Activated CD8-positive, alpha-beta memory T cell treated with anti-CD3 and anti-CD28 coated beads, Interleukin-2, amount 50 U/mL, for 1 hour (primary cell): ENCODE measurements around the gene MYO3B.

Experiments
- DNase-seq: peaks from one replicate; pipeline ENCODE4 v3.0.0-alpha.2; 2020; ENCODE audit errors: extremely low read depth

MYO3B gene

DNA sequence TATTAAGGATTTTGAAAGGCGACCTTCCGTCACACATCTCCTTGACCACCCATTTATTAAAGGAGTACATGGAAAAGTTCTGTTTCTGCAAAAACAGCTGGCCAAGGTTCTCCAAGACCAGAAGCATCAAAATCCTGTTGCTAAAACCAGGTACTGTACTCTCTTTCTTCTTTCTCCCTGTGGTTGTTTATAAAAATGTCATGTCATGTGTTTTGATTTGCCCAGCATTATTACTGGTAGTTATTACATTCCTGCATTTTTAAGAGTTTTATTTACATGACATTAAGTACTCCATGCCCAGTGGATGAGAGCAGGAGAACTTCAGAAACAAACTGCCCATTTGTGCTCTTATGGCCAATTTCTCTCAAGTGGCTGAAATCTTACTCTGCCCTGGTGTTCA lies 191.3 kb downstream of the MYO3B start:
- DNase-seq = no peak

- DNase-seq = no peak
Observed at GRCh38 chr2:170369894-170370293, 191.9 kb downstream of the MYO3B start.

DNA sequence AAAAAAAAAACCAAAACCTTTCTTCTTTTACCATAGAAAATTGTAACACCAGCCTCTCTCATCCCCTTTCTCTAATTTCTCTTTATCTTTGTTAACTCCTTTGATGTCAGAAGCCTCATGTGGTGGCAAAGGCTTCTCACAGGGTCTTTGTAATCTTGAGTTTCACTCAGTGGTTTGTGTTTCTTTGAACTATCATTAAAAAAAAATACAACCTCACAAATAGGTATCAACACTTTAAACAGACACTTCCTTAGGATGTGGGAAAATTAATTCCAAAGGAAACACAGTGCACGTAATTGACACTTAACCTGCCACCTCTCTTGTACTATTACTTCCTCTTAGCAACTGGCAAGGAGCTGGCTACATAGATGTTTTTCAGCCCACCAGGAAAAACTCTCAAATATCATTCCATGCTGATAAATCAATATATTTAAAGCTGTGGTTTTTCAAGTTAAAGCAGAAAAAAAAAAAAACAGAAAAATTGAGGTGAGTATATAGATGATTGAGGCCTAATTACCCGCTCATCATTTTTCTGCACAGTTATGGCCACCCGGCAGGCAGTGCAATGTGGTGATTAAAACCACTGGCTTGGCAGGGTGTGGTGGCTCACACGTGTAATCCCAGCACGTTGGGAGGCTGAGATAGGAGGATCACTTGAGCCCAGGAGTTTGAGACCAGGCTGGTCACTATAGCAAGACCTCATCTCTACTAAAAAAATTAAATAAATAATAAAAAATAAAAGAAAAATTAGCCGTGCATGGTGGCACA lies 193.5 kb downstream of the MYO3B start:
- no peak for DNase-seq

DNA sequence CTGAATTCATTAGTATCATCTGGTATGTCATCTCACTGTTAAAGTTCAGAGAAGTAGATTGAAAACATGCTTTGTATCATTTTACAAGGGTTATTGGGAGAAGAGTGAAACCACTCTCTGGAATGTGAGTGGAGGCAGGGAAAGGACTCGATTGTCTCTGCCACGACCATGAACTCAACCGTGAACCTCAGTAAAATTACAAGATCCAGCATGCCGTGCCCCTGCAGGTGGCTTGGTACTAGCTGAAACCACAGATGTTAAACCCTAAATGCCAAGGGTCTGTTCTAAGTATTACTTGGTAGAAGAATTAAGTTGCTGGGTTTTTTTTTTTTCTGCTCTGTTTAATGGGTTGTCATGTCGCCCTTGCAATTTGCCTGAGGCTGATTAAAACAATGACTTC lies 197.2 kb downstream of the MYO3B start:
- DNase-seq = no peak

DNA sequence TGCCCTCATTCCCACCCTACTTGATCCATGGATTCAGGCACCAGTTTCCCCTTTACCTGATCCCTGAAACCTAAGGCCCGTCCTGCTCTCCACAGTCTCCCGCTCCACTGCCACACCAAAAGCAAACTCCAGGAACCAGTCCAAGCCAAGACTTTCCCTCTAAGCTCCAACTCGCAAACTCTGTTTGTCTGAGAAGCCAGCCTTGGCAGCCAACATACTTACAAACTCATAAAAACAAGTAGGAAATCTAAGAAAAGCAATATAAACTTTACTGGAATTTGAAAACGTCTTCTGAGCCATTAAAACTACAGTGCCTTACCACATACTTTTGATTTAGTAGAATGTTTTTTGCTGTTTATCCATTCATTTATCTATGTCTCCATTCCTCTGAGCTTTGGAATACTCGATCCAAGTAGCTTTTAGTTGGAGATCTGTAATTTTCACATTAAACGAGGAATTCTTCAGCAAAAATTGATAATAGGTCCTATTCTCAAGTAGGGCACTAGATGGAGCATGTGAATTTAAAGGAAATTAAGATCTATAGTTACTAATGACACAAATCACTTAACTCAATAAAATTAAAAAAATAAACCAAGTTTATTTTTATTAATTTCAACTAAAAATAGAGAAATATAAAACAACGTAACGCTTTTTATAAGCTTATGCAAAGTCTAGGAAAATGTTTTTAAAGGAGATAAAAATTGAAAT lies 199.7 kb downstream of the MYO3B start:
- no peak for DNase-seq

- no peak for DNase-seq
Observed at GRCh38 chr2:170380267-170380666, 202.3 kb downstream of the MYO3B start.

DNA sequence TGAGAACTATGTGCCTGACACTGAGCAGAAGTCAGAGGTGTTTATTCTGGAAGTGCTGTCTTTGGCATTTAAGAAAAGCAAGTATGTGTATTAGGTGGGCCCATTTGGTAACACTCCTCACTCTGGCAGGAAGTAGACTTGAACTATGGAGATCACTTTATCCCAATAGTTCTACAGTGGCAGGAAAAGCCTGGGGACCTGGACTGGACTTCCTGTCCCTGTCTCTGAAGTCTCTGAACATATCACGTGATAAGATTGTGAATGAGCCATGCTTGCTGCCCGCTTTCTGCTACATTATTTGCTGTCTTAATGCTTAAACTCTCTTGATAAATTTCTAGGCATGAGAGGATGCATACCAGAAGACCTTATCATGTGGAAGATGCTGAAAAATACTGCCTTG lies 203.7 kb downstream of the MYO3B start:
- no peak for DNase-seq

DNA sequence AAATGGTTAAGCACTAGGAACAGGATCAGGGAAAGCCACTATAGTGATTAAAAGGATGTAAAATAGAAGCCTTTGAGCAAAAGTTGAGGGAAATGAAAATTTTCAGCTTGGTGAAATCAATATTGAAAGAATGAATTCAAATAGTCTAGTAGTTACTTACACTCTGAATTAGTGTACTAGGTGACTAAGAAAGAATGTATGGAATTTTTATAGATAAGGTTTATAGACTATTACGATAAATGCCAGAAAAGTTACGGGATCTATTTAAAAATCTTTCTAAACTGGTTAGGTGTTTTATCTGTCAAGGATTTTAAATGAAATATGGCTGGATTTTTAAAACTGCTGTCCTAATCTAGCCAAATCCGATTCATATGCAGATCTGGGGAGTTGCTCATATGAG lies 208.6 kb downstream of the MYO3B start:
- DNase-seq = no peak

DNA sequence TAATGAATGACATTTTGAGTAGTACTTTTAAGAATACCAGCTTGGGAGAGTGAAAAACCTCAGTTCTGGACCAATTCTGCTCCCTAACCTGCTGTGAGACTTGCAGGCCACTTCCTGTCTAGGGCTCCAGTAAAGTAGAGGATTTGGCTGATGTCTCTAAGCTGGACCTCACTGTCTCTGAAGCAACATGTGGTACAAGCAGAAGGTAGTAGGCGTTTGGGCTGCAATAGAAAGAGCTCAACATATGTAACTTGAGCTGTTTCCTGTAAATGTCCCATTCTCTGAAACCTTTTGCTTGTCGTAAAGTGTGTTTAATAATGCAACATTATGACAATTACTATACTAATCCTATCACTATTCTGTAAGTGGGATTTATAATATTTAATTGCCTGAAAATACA lies 213.1 kb downstream of the MYO3B start:
- no peak for DNase-seq

GRCh38 chr2:170391697-170392096 lies 213.8 kb downstream of the MYO3B start:
- no peak for DNase-seq

GRCh38 chr2:170393861-170394498 lies 216.0 kb downstream of the MYO3B start:
- DNase-seq = no peak

DNA sequence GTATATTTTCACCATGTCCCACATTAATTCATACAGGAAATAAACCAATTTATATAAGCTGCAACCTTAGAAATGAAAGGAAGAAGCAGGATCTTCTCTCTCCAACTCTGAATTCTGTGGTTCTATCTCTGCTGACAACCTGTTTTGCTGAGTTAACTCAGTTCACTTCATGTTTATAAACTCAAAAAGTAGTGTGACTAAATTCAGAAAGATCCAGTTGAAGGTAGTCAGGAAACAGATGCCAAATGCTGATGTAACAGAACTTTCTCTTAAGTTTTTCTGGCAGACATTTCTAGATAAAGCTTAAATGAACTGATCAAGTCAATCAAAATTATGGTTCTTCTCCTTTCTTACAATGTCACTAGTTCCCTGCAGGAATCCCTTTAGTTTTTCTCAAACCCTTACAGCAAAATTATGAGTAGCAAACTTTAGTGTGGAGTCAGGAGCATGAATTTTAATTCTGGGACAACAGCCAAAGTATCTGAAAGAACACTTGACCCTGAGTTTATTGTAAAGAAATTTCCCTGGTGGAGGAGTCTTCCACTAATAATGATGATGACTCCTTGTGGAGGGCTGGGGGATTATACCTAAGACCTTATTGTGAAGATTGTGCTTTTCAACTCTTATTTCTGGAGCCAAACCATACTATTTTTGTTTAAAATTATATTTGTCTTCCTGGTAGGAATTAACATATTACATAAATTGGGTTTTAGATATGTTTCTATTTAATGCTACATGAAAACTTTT lies 216.9 kb downstream of the MYO3B start:
- no peak for DNase-seq

GRCh38 chr2:170396799-170397459 lies 219.0 kb downstream of the MYO3B start:
- DNase-seq = no peak

DNA sequence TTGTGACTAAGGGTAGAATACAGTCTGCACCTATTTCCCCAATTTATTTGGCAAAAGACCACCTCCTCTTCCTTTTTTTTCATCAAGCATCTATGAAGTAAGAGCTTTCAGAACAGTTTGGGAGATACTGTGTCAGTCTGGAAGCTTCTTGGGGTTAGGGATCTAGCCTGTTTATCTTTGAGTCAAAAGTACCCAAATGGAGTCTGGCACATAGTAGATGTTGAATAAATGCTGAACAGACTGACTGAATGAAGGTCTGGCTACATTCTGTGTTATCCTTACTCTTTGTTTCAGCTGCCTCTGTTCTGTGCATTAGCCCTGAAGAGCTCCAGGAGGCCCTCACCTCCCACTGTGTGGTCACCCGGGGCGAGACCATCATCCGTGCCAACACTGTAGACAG lies 223.2 kb downstream of the MYO3B start:
- no peak for DNase-seq

DNA sequence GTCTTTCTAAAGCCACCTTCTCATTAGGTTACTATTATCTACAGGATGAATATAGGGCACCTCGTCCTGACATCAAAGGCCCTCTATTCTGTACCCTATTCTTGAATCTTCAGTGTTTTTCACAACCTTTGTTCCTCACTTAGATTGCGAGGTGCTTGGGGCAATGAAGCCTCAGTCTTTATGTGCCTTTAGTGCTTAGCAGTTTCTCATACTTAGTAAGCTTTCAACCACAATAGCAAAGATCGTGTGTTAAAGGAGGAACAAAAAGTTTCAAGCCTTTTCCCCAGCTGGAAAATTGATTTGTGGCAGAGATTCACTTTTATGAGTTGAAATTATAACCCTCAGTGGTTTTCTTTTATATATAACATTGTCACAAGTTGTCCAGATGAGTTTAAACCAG lies 226.9 kb downstream of the MYO3B start:
- DNase-seq = no peak

DNA sequence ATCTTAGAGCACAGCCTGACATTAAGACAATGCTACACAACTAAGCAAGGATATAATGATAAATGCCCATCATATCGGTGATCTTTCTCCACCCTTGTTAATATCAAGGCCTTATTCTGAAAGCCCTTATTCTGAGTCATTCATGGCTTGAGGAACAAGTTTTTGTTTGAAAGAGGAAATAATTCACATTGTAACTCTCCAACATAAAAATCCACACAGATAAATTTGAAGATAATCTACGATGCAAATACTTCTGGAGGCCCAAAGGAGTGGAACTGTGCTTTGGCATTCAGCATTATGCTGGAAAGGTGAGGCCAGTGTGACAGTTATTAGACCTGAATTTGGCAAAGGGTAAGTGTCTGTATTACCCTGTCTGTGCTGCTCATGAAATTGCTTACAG lies 227.4 kb downstream of the MYO3B start:
- DNase-seq = no peak

- no peak for DNase-seq
Observed at GRCh38 chr2:170408461-170409163, 230.7 kb downstream of the MYO3B start.

DNA sequence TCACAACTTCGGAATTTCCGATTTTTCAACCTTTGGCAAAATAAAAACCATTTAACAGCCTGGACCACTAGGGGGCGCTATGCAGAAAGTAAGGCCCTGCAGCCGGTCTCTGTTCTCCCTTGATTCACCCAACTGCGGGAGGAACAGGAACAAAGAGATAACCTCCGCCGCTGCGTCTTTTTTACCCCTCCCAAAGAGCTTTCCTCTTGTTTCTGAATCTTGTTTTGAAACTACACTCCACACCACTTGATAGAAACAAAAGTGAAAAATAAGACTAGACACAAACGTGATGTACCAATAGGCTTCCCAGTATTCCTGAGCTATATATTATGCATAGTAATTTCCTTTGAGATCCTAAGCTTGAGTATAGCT lies 231.2 kb downstream of the MYO3B start:
- peak; percentile 58 for DNase-seq

- DNase-seq = no peak
Observed at GRCh38 chr2:170411660-170412059, 233.7 kb downstream of the MYO3B start.

- DNase-seq = no peak
Observed at GRCh38 chr2:170420961-170421687, 243.2 kb downstream of the MYO3B start.

- DNase-seq = no peak
Observed at GRCh38 chr2:170423919-170424318, 246.0 kb downstream of the MYO3B start.
